Suprapubic skin (tissue), 3 donors: Measurements from ENCODE around the gene GALR2.

Experiments used
- CTCF ChIP-seq, 2 donors: fragments of 200-600 bp in 1 of 2; fragments of 450-650 bp in 1 of 2; sonication (generic) in 1 of 2; IDR thresholded peaks; one replicate each; pipeline ENCODE4 v1.5.1; 2016 to 2019; ENCODE audit warnings: antibody characterized with exemption in 2 of 2, mild to moderate bottlenecking in 1 of 2, moderate library complexity in 1 of 2
- POLR2A ChIP-seq, 2 donors: fragments of 450-650 bp; IDR thresholded peaks; one replicate each; pipeline ENCODE4 v1.6.1; 2017; ENCODE audit warnings: antibody characterized with exemption in 2 of 2, mild to moderate bottlenecking in 2 of 2, moderate library complexity in 2 of 2

- TF ChIP-seq CTCF (IDR thresholded peaks at IDR 0.05) = no peak
- TF ChIP-seq POLR2A (IDR thresholded peaks at IDR 0.05) = no peak
These were observed 23.2 kb downstream of the GALR2 start for GRCh38 chr17:76097716-76098295.
